GM21786 (cell line): ENCODE data around the gene GPR152.
A peak's percentile ranks its signal among the peaks of the same experiment; 100 is the strongest.

Experiments
- ATAC-seq: cut with Tn5 transposase; IDR thresholded peaks from one replicate; pipeline ENCODE4 v1.9.1; 2021; ENCODE audit not compliant: unreplicated experiment

The GPR152 gene

GRCh38 chr11:67440229-67441097 lies 12.1 kb downstream of the GPR152 start:
- ATAC-seq, result no peak

GRCh38 chr11:67439321-67440228 lies 13.0 kb downstream of the GPR152 start:
- ATAC-seq, result no peak

GRCh38 chr11:67438158-67438902 lies 14.2 kb downstream of the GPR152 start:
- ATAC-seq, result no peak

GRCh38 chr11:67437809-67438157 lies 14.7 kb downstream of the GPR152 start:
- no peak for ATAC-seq

- no peak for ATAC-seq
Measured at GRCh38 chr11:67437082-67437808, 15.3 kb downstream of the GPR152 start, which contains the start of gene PTPRCAP. Gene PTPRCAP (minus strand): TSS chr11:67437682. CDS start chr11:67437619, 63 bp downstream.

- peak; percentile 38 for ATAC-seq
Measured at GRCh38 chr11:67436459-67437081, 16.0 kb downstream of the GPR152 start.

GRCh38 chr11:67435727-67436458 lies 16.6 kb downstream of the GPR152 start:
- ATAC-seq, result no peak

GRCh38 chr11:67435031-67435726 lies 17.4 kb downstream of the GPR152 start:
- ATAC-seq, result no peak

- no peak for ATAC-seq
Measured at GRCh38 chr11:67434395-67434881, 18.1 kb downstream of the GPR152 start.

- no peak for ATAC-seq
Measured at GRCh38 chr11:67433536-67434394, 18.8 kb downstream of the GPR152 start.

- ATAC-seq, result no peak
Measured at GRCh38 chr11:67432655-67433349, 19.7 kb downstream of the GPR152 start.

GRCh38 chr11:67431346-67432249 lies 20.9 kb downstream of the GPR152 start:
- ATAC-seq, result no peak

- no peak for ATAC-seq
Measured at GRCh38 chr11:67429722-67430121, 22.8 kb downstream of the GPR152 start.

GRCh38 chr11:67429038-67429668 lies 23.4 kb downstream of the GPR152 start:
- no peak for ATAC-seq
